HAP-1 (cell line): ENCODE results near the gene ANKRD13D.
"Not testable (repeated sequence)": the region's sequence is repeated elsewhere in the genome, so short reads cannot be mapped to it uniquely, and the experiment has no call there.

Experiments
- DNase-seq, 2 experiments: peaks; one replicate each; pipeline ENCODE4 v3.0.0-alpha.2; 2016 to 2020; ENCODE audit warnings: low spot score in 2 of 2
- H3K27me3 ChIP-seq: fragments of 250-450 bp; sonication (Bioruptor Pico); 2 replicates; pipeline ENCODE4 v1.5.1; 2020; ENCODE audit warnings: low read depth, mild to moderate bottlenecking, moderate library complexity
- H3K36me3 ChIP-seq: fragments of 250-450 bp; sonication (Bioruptor Pico); replicated peaks from 2 replicates; pipeline ENCODE4 v1.5.1; 2020; ENCODE audit warnings: mild to moderate bottlenecking
- H3K4me1 ChIP-seq: fragments of 250-450 bp; sonication (Bioruptor Pico); 2 replicates; pipeline ENCODE4 v1.5.1; 2020; ENCODE audit warnings: mild to moderate bottlenecking
- H3K4me3 ChIP-seq: fragments of 250-450 bp; sonication (Bioruptor Pico); 2 replicates; pipeline ENCODE4 v1.5.1; 2020; ENCODE audit warnings: mild to moderate bottlenecking, moderate library complexity
- H3K9me3 ChIP-seq: fragments of 250-450 bp; sonication (Bioruptor Pico); 2 replicates; pipeline ENCODE4 v1.5.1; 2020; ENCODE audit warnings: mild to moderate bottlenecking, moderate library complexity
- in situ Hi-C: fragments of 300-500 bp; cut with MboI; formaldehyde crosslinking; loops from 3 replicates; pipeline ENCODE4 v1.14.3; 2020; ENCODE audit warnings: low sequenced_read_pairs, inconsistent platforms, mixed read lengths

ANKRD13D gene

DNA sequence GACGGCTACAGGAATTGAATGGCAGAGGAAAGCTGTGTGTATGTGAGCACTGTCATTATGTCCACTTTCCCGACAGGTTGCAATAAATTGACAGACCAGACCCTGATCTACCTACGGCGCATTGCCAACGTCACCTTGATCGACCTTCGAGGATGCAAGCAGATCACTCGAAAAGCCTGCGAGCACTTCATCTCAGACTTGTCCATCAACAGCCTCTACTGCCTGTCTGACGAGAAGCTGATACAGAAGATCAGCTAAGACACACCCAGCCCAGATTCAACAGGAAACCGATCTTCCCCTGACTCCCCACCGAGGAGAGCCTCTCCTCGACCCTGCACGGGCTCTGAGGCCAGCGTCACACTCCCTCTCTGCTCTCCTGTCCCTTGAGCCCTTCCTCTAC lies 34.3 kb upstream of the ANKRD13D start:
- in situ Hi-C loops: no loop called here
- Histone ChIP-seq H3K9me3 (no peaks in the 10 kb centered on the region), H3K27me3 (no peaks in the 10 kb centered on the region), H3K36me3 (peaks cover 71% of the 10 kb centered on the region), H3K4me3 (no peak overlapping the region), H3K4me1 (no peaks in the 10 kb centered on the region)
- no peak for DNase-seq

- Histone ChIP-seq H3K36me3 (peaks cover 65% of the 10 kb centered on the region), H3K4me1 (no peaks in the 10 kb centered on the region), H3K4me3 (no peak overlapping the region), H3K9me3 (no peaks in the 10 kb centered on the region), H3K27me3 (no peaks in the 10 kb centered on the region)
- DNase-seq: no peak
- in situ Hi-C loops: no loop called here
Observed at GRCh38 chr11:67255353-67255752, 33.8 kb upstream of the ANKRD13D start.

DNA sequence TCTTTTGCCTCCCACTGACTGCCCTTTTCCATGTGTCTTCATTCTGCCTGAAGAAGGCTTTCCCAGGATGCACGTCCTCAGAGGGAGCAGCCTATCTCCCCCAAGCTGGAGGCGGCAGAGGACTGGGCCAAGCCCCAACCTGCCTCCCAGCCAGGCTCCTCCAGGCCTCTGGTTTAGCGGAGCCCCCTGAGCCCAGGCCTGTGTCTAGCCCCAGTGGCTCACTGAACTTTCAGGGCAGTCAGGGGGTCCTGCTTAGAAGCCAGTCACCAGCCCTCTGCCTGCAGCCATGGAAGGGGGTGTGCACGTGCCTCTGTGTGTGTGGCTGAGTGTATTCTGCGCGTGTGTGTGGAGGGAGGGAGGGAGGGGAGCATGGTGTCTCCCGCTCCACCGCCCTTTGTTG lies 33.2 kb upstream of the ANKRD13D start:
- no peaks in the 10 kb centered on the region for H3K27me3 ChIP-seq
- H3K9me3 ChIP-seq: no peaks in the 10 kb centered on the region
- peaks cover 60% of the 10 kb centered on the region for H3K36me3 ChIP-seq
- no peak overlapping the region for H3K4me3 ChIP-seq
- DNase-seq: no peak
- no peaks in the 10 kb centered on the region for H3K4me1 ChIP-seq
- in situ Hi-C loops: no loop called here

DNA sequence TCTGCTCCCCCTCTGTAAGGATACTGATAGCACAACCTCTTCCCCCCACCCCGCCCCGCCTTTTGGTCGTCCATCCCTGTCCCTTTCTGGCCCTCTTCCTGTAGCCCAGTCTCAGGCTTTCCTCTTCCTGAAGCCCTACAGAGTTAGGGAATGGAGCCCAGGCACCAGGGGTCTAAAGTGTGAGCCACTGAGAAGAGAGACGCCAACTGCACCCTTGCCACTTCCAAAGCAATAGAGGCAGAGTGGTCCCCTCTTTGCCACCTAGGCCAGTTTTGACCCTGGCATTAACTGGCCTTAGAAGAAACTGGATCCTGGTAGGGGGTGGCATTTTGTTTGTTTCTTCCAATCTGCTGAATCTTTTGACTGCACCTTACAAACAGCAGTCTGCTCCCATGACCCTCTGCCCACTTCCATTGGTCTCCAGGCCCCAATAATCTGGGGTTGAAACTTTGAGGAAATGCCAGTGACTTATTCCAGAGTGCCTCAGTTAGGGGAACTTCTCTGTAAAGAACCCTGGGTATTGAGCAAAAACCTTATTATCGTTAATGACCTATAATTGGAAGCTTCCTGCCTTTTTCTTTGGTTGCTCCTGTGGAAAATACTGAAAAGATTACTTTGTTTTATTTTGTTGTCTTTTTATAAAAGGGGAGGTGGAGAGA lies 32.5 kb upstream of the ANKRD13D start:
- peaks cover 53% of the 10 kb centered on the region for H3K36me3 ChIP-seq
- in situ Hi-C loops: no loop called here

GRCh38 chr11:67260406-67260805 lies 28.7 kb upstream of the ANKRD13D start:
- Histone ChIP-seq H3K4me1 (peaks cover 3% of the 10 kb centered on the region), H3K4me3 (no peak overlapping the region), H3K27me3 (no peaks in the 10 kb centered on the region), H3K36me3 (peaks cover 15% of the 10 kb centered on the region), H3K9me3 (no peaks in the 10 kb centered on the region)
- no peak for DNase-seq
- in situ Hi-C loops: loop anchor here (5.0 kb wide), 2 partner anchors 57 to 122 kb away; no protein-coding TSS in a partner anchor

More for the DNA sequence above, 32.5 kb upstream of the ANKRD13D start:
- no peak for DNase-seq
- H3K4me1 ChIP-seq: no peaks in the 10 kb centered on the region
- no peaks in the 10 kb centered on the region for H3K27me3 ChIP-seq
- H3K9me3 ChIP-seq: no peaks in the 10 kb centered on the region
- H3K4me3 ChIP-seq: no peak overlapping the region

DNA sequence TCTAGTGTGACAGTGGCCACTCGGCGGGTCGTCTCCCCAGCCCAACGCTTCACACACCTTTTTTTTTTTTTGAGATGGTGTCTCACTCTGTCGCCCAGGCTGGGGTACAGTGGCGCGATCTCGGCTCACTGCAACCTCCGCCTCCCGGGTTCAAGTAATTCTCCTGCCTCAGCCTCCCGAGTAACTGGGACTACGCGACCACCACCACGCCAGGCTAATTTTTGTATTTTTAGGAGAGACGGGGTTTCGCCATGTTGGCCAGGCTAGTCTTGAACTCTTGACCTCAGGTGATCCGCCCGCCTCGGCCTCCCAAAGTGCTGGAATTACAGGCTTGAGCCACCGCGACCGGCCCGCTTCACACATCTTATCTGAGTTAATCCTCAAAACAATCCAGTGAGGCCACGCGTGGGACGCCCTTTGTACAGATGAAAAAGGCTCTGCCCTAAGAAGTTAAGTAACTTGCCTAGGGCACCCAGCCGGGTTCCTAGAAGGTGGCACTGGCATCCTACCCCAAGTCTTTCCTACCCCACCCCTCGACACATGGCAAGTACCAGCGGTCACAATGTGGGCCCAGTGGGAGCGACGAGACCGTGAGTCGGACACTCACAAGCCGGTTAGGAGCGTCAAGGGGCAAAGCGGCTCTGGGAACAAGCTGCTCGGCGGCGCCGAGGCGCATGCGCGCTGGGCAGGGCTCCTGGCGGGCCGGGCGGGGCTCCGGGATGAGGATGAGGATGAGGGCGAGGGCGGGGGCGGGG lies 28.0 kb upstream of the ANKRD13D start:
- not testable (repeated sequence) for H3K4me1 ChIP-seq, H3K27me3 ChIP-seq

GRCh38 chr11:67261640-67261945 lies 27.5 kb upstream of the ANKRD13D start:
- H3K4me3 ChIP-seq: no peak overlapping the region
- H3K27me3 ChIP-seq: no peaks in the 10 kb centered on the region
- H3K4me1 ChIP-seq: peaks cover 3% of the 10 kb centered on the region
- in situ Hi-C loops: loop anchor here (5.0 kb wide), 2 partner anchors 56 to 121 kb away; no protein-coding TSS in a partner anchor
- DNase-seq: no peak
- peaks cover 6% of the 10 kb centered on the region; the same call in 1 of the 2 replicates for H3K36me3 ChIP-seq
- H3K9me3 ChIP-seq: no peaks in the 10 kb centered on the region

More for the DNA sequence above, 28.0 kb upstream of the ANKRD13D start:
- in situ Hi-C loops: loop anchor here (5.0 kb wide), 2 partner anchors 56 to 121 kb away; no protein-coding TSS in a partner anchor
- DNase-seq, H3K36me3 ChIP-seq, H3K9me3 ChIP-seq, H3K4me3 ChIP-seq: not testable (repeated sequence)

DNA sequence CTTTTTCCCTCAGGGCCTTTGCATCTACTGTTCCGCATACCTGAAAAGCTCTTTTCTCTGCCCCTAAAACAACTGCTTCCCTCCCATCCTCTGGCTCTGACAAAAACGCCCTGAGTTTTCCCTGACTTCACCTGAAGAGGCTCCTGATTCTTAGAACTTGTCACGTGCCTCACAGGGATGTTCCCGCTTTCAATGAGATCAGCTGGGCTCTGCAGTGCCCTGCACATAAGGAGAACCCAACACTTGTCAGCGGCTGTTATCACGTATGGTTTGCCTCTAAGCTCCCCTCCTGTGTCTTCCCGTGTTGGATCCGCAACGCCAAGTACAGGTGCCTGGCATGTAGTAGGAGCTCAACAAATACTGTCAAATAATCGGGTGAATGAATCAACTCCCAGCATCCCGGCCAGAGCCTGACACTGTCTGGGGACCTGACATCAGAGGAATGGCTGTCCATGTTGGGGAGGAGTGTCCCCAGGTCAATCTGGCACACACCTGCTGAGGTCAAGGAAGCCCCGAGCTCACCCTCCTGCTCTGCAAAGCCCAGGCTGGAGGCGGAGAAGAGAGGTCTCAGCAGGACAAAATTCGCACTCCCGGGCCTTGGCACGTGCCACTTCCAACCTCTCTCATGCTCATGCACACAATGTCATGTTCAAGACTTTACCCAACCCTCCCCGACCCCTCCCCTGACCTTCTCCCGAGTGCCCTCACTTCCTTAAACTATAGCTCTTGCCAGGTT lies 27.0 kb upstream of the ANKRD13D start:
- DNase-seq: no peak
- peaks cover 1% of the 10 kb centered on the region; the same call in 1 of the 2 replicates for H3K36me3 ChIP-seq
- no peaks in the 10 kb centered on the region for H3K27me3 ChIP-seq
- H3K9me3 ChIP-seq: no peaks in the 10 kb centered on the region
- H3K4me1 ChIP-seq: peaks cover 3% of the 10 kb centered on the region
- no peak overlapping the region for H3K4me3 ChIP-seq
- in situ Hi-C loops: loop anchor here (5.0 kb wide), 2 partner anchors 55 to 120 kb away; no protein-coding TSS in a partner anchor

GRCh38 chr11:67262731-67263675 lies 26.1 kb upstream of the ANKRD13D start:
- in situ Hi-C loops: loop anchor here (5.0 kb wide), 2 partner anchors 54 to 119 kb away; no protein-coding TSS in a partner anchor
- H3K4me3 ChIP-seq: no peak overlapping the region

GRCh38 chr11:67264260-67264659 lies 24.8 kb upstream of the ANKRD13D start:
- Histone ChIP-seq H3K4me3 (no peak overlapping the region), H3K4me1 (peaks cover 3% of the 10 kb centered on the region), H3K36me3 (peaks cover 12% of the 10 kb centered on the region), H3K27me3 (no peaks in the 10 kb centered on the region), H3K9me3 (no peaks in the 10 kb centered on the region)
- in situ Hi-C loops: loop anchor here (5.0 kb wide), 2 partner anchors 53 to 118 kb away; no protein-coding TSS in a partner anchor
- no peak for DNase-seq

More at GRCh38 chr11:67262731-67263675, 26.1 kb upstream of the ANKRD13D start:
- Histone ChIP-seq H3K4me1 (peaks cover 3% of the 10 kb centered on the region), H3K36me3 (peaks cover 4% of the 10 kb centered on the region; the same call in 1 of the 2 replicates), H3K27me3 (no peaks in the 10 kb centered on the region), H3K9me3 (no peaks in the 10 kb centered on the region)
- peak; percentile 75 to 91 for DNase-seq

DNA sequence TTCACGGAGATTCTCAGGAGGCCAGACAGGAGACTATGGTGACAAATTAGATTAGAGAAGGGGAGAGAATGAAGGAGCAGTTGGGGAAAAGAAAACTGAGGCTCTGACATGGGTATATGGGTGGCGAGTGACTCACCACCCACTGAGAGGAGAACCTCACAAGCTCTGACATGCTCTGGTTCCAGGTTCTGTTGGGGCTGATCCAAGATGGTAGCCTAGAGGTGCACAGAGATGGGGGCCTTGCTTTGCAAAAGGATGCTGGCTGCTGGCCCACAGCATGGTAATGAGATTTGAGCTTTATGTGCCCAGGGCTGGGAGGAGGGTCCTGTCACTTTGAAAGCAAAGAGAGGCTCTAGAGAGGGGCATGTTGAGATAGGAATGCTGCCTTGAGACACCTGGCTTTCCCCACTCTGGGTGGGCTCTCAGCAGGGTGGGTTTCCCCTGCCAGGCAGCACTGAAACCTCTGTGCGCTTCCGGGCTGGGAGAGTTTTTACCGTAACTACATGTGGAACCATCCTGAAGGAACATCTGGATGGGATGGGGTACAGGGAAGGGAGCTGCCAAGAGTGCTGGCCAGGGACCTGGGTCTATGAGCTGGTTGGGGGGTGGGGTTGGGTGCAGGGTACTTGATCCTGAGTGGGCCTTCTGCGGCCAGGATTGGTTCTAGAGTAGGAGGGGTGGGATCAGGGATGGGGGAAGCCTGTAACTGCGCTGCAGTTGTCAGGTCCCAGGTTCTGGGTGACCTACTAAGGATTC lies 24.0 kb upstream of the ANKRD13D start:
- peaks cover 3% of the 10 kb centered on the region for H3K4me1 ChIP-seq
- DNase-seq: no peak
- in situ Hi-C loops: loop anchor here (5.0 kb wide), 2 partner anchors 52 to 117 kb away; no protein-coding TSS in a partner anchor
- H3K27me3 ChIP-seq: no peaks in the 10 kb centered on the region
- no peak overlapping the region for H3K4me3 ChIP-seq
- no peaks in the 10 kb centered on the region for H3K9me3 ChIP-seq
- H3K36me3 ChIP-seq: peaks cover 17% of the 10 kb centered on the region
